GM19099 (cell line): Measurements from ENCODE around the gene SHLD1.

Experiments
- POLR2A ChIP-seq: IDR thresholded peaks from 3 replicates; pipeline ENCODE4 v1.6.1; 2011; ENCODE audit warnings: low read depth; ENCODE audit not compliant: insufficient read length; ENCODE audit errors: extremely low read depth

The SHLD1 gene

GRCh38 chr20:5749952-5750779 lies at the start of gene SHLD1:
TSS of gene SHLD1 (plus strand) at chr20:5750401. CDS start at chr20:5772866, 22,465 bp downstream.
- peak; percentile 73 for TF ChIP-seq POLR2A

- no peak for TF ChIP-seq POLR2A
These were observed 46.5 kb upstream of the SHLD1 start for GRCh38 chr20:5703681-5704101.

GRCh38 chr20:5705827-5706226 lies 44.4 kb upstream of the SHLD1 start:
- TF ChIP-seq POLR2A: no peak

DNA sequence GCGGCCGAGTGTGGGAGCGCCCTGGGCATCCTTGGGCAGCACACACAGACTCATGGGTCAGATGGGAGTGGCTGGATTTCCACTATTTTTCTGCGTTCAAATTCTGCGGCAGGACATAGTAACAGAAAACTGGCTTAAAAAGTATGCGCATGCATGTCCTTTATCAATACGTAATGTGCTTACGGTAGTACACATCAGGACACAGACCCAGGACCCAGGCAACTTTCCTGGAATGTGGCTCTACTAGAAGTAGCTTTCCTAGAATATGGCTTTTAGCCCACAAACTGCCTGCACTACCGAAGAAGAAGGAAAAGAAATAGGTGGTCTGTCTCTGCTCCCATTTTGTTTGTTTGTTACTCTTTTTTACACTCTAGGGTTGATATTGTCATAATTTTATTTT lies 43.4 kb upstream of the SHLD1 start:
- TF ChIP-seq POLR2A: no peak

GRCh38 chr20:5710551-5710950 lies 39.6 kb upstream of the SHLD1 start:
- TF ChIP-seq POLR2A: no peak

- no peak for TF ChIP-seq POLR2A
These were observed 35.8 kb upstream of the SHLD1 start for GRCh38 chr20:5714261-5715041.

GRCh38 chr20:5715071-5715841 lies 34.9 kb upstream of the SHLD1 start:
- TF ChIP-seq POLR2A: no peak

- TF ChIP-seq POLR2A: no peak
These were observed 33.2 kb upstream of the SHLD1 start for GRCh38 chr20:5716953-5717352.

- no peak for TF ChIP-seq POLR2A
These were observed 31.2 kb upstream of the SHLD1 start for GRCh38 chr20:5718896-5719595.

DNA sequence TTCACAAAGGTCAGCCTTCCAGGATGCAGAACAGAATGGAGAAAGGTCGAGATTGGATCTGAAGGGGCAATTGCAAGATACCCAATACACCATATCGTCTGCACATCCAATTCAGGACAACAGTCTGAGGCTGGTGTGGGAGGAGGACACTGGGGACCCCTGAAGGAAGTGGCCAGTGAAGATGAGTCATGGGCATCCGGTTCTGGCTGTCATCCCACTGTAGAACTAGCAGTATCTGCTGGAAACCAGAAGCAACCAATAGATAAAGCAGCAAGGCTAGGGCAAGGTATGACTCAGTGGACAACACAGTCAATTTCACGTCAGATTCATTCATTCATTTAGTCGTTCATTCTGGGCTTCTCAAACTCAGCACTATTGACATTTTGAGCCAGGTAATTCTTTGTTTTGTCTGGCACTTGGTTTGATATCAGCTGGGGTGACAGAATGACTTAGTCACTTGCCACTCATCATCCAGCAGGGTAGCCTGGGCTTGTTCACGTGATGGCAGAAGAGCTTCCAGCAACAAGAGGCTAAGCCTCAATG lies 30.3 kb upstream of the SHLD1 start:
- TF ChIP-seq POLR2A: no peak

- no peak for TF ChIP-seq POLR2A
These were observed 29.5 kb upstream of the SHLD1 start for GRCh38 chr20:5720696-5721095.

GRCh38 chr20:5722927-5723326 lies 27.3 kb upstream of the SHLD1 start:
- no peak for TF ChIP-seq POLR2A

DNA sequence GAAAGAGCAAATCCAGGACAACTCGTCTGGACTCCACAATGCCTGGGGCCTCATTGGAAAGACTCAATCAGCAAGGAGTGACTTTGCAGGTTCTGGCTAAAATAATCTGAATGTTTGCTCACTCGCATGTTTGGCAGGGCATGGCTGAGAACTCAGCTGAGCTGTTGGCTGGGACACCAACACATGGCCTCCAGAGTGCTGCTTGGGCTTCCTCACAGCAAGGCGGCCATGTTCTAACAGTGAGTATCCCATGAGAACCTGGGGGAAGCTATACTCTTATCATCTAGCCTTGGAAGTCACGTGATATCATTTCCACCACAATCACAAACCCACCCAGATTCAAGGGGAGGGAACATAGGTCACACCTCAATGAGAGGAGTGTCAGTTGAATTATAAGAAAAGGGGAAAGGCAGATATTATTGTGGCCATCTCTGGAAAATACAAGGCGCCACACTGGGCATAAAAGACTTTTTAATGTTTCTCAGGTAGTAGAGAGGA lies 23.1 kb upstream of the SHLD1 start:
- TF ChIP-seq POLR2A: no peak

GRCh38 chr20:5729348-5729747 lies 20.9 kb upstream of the SHLD1 start:
- TF ChIP-seq POLR2A: no peak
